Left renal pelvis (tissue), 4 donors: ENCODE measurements around the gene ZFP36. TPM values are rescaled to one million over a fixed set of nuclear protein-coding genes. Genes with fewer than 3 reads are reported as not detected.
A peak's percentile ranks its signal among the peaks of the same experiment; 100 is the strongest.

Experiments used
- DNase-seq, 4 donors: peaks; one replicate each; pipeline ENCODE4 v3.0.0-alpha.2; 2013; ENCODE audit warnings: low read depth in 4 of 4, low spot score in 3 of 4
- polyA plus RNA-seq, 4 donors: library from polyadenylated mRNA; unstranded; fragments of 120-200 nt; gene quantifications; one replicate each; pipeline ENCODE4 v1.2.1, GENCODE V29; 2013; ENCODE audit not compliant: insufficient read length in 4 of 4

Gene ZFP36
- polyA plus RNA-seq, 4 donors: 18.4 to 945 (median 37.0) TPM

- no peak for DNase-seq
Measured at GRCh38 chr19:39415111-39416046, 8.7 kb downstream of the ZFP36 start.

- no peak for DNase-seq
Measured at GRCh38 chr19:39416152-39417120, 9.8 kb downstream of the ZFP36 start.

- DNase-seq: no peak
Measured at GRCh38 chr19:39417463-39418181, 11.0 kb downstream of the ZFP36 start.

DNA sequence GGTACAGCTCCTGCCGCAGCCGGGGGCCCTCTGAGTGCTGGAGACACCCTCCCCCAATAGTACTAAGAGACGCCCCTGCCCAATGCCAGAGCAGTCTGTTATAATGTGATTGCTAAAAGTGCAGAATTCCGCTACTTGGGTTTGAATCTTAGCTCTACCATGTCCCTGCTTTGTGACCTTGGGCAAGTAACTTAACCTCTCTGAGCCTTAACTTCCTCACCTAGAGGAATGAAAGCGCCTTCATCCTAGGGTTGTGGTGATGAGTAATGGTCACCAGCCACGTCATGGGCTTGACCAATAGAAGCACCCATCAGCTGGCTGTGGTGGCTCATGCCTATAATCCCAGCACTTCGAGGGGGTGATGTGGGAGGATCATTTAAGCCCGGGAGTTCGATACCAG, 12.4 kb downstream of the ZFP36 start:
- DNase-seq: no peak

DNA sequence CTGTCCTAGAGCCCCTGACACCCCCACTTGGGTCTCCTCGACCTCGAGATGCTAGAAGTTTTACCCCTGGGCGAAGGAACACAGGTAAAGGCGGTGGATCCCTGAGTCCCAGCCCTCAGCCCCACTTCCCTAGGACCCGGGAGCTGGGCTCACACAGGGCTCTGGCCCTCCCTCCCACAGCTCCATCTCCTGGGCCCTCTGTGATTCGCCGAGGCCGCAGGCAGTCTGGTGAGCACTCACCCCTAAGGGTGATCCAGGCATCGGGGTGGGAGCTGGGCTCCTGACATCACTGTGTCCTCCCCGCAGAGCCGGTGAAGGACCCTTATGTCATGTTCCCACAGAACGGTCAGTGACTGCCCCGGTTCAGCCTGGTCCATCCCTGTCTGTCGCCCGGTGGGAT, 14.1 kb downstream of the ZFP36 start:
- no peak for DNase-seq

DNA sequence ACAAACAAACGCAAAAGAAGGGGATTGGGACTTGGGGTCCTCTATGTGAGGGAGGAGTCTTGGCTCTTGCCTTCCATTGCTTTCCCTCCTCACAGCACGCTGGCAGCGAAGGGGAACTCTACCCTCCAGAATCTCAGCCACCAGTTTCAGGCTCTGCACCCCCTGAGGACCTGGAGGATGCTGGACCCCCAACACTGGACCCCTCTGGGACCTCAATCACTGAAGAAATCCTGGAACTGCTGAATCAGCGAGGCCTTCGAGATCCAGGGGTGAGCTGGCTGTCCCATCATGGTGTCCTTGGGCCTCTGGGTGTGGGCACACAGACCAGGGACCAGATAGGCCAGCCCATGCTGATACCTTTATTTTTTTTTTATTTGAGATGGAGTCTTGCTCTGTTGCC, 15.4 kb downstream of the ZFP36 start:
- DNase-seq: no peak

DNA sequence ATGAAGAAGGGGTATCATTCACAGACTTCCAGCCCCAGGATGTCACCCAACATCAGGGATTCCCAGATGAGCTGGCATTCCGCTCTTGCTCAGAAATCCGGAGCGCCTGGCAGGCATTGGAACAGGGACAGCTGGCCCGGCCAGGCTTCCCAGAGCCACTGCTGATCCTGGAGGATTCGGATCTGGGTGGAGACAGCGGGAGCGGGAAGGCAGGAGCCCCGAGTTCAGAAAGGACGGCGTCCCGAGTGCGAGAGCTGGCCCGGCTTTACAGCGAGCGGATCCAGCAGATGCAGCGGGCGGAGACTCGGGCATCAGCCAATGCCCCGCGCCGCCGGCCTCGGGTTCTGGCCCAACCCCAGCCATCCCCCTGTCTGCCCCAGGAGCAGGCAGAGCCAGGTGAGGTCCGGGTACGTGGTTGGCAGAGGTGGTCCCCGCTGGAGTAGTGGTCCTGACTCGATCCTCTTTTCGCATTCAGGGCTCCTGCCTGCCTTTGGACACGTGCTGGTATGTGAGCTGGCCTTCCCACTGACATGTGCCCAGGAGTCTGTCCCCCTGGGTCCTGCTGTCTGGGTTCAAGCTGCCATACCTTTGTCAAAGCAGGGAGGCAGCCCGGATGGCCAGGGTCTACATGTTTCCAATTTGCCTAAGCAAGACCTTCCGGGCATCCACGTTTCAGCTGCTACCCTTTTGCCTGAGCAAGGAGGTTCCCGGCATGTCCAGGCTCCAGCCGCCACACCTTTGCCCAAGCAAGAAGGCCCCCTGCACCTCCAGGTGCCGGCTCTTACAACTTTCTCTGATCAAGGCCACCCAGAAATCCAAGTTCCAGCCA, 16.8 kb downstream of the ZFP36 start:
- no peak for DNase-seq

GRCh38 chr19:39424934-39425333, 18.3 kb downstream of the ZFP36 start:
- DNase-seq: no peak

- no peak for DNase-seq
Measured at GRCh38 chr19:39425744-39426143, 19.1 kb downstream of the ZFP36 start.

DNA sequence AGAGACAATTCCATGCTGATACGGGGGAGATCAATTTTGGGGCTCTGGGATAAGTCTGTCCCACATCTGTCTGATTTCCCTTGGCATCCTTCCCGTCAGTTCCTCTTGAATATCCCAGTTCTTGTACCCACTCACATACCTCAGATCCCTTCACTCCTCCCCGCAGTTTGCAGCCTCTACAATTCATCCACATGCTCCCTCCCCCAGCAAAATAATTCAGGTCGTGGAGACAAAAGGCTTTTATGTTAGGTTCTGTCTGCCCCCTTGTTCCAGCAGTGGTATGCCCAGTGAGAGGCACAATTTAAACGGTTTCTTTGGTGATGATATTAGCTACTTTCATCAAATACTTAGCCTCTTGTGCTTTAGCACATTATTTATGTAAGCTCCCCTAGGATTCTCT, 19.5 kb downstream of the ZFP36 start:
- no peak for DNase-seq

DNA sequence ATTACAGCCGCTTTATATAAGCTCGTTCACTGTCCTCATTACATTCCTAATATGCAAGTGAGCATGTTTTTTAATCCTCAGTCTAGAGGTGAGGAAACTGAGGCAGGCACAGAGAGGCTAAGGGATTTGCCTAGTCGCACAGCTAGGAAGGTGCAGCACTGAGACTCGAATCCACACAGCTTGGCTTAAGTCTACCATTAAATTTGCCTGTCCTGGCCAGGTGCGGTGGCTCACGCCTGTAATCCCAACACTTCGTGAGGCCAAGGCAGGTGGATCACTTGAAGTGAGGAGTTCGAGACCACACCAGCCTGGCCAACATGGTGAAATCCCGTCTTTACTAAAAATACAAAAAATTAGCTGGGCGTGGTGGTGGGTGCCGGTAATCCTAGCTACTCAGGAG, 21.1 kb downstream of the ZFP36 start:
- no peak for DNase-seq

DNA sequence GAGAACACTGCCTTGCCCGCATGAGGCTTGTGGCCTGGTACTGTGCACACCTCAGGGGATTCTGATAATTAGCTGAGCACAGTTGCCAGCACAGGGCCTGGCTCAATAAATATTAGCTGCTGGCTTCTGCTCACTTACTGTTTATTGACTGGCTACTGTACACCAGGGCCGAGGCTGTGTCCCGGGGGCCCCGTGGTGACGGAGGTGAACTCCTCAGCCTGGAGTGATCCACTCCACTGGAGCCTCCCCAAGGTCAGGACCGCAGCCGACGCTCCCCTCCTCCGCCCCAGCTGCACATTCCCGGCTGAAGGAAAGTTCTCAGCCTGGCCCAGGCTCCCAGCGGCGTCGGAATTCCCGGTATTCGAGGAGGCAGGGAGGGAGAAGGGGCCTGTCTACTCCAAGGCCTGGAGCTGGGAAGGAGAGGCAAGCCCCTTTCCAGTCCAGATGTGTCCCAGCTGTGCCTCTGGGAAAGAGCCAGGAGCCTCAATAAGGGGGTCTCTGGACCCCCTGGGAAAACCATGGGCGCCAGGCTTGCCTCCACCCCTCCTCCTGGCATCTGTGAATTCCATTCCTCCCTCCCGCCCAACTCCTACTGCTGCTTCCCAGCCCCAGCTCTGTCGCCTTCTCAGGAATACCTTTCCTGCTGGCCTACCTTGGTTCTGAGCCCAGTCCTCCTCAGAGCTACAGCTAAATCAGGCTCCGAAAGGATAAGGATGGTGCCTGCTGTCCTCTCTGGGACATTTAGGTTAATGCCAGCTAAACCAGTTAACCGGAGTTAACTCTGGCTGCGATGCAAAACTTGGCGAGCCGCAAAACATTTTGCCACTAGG, 21.9 kb downstream of the ZFP36 start:
- peak in 2 of 4 donors; percentile 79 to 83 for DNase-seq

DNA sequence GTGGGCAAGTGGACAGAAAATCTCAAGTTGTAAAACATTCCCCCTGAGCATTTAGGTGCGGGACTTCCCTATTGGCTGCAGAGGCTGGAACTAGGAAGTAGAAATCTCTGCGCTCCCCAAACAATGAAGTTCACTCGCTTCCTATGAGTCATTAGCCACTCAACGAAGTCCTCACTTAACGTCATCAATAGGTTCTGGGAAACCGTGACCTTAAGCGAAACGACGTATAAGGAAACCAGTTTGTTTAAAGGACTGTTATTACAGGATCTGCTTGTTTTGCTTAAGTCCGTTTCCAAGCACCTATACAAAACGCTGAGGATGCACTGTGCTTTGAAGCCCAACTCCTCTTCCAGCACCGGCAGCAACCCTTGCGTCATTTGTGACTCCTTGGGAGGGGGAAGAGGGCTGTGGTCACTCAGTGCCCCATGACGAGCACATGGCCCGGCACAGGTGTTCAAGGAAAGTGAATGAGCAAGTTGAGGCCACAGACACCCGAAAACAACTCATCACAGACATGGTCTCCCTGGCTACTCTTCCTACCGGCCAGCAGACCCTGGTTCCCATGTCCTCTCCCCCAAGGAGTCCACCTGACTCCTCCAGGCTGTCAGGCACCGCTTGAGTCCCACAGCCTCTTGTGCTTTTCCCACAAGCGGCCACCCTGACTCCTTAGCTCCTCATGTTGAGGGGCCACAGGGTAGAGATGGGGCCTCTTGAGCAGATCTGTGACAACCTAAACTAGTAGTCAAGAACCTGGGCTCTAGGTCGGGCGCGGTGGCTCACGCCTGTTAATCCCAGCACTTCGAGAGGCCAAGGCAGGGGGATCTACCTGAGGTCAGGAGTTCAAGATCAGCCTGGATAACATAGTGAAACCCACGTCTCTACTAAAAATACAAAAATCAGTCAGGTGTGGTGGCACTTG, 24.3 kb downstream of the ZFP36 start:
- DNase-seq: no peak

DNA sequence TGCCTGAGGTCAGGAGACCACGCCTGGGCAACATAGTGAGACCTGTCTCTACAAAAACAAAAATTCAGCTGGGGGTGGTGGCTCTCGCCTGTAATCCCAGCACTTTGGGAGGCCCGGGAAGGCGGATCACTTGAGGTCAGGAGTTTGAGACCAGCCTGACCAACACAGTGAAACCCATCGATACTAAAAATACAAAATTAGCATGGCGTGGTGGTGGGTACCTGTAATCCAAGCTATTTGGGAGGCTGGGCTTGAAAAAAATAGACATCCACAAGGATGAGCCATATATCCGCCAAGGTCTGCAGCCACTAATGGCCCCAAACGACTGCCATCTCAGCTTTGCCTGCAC, 26.0 kb downstream of the ZFP36 start:
- DNase-seq: no peak

GRCh38 chr19:39433480-39434079, 26.9 kb downstream of the ZFP36 start:
- no peak for DNase-seq

GRCh38 chr19:39434123-39435076, 27.8 kb downstream of the ZFP36 start:
- DNase-seq: no peak
